Gastrocnemius medialis (tissue), 4 donors: ENCODE results near the gene CILP2.

Experiments used
- POLR2A ChIP-seq, 2 donors: fragments of 450-650 bp; IDR thresholded peaks; one replicate each; pipeline ENCODE4 v1.6.1; 2017; ENCODE audit warnings: antibody characterized with exemption in 2 of 2, mild to moderate bottlenecking in 2 of 2, moderate library complexity in 2 of 2
- TF ChIP-seq, protein P1 (sequence below), 5 experiments: fragments of 450-650 bp in 3 of 5; fragments of 200-600 bp in 2 of 5; sonication (generic) in 2 of 5; IDR thresholded peaks in 4 of 5; conservative IDR thresholded peaks in 1 of 5; 1 replicate in 4 of 5; 2 replicates in 1 of 5; pipeline ENCODE4 v1.5.1; 2016 to 2019; ENCODE audit warnings: antibody characterized with exemption in 5 of 5, mild to moderate bottlenecking in 3 of 5, moderate library complexity in 3 of 5

DNA sequence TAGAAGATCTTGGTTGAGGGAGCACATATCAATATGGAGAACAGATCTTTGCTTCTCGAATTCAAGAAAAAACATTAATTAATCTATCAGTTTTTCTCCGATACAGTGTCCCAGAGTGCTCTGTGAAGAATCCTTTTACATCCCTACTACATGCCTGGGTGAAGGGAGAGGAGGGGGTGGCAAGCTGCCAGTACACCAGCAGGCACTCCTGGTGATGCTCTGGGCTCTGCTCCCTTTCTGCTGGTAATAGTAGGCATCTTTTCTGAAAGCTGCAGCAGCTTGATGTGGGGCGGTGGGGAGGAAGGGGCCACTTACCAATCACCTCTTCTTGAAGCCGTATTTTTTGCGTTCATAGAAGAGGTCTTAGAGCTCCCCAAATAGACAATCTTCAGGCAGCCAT is 49.7 kb downstream of the CILP2 start:
- TF ChIP-seq, protein P1, sequence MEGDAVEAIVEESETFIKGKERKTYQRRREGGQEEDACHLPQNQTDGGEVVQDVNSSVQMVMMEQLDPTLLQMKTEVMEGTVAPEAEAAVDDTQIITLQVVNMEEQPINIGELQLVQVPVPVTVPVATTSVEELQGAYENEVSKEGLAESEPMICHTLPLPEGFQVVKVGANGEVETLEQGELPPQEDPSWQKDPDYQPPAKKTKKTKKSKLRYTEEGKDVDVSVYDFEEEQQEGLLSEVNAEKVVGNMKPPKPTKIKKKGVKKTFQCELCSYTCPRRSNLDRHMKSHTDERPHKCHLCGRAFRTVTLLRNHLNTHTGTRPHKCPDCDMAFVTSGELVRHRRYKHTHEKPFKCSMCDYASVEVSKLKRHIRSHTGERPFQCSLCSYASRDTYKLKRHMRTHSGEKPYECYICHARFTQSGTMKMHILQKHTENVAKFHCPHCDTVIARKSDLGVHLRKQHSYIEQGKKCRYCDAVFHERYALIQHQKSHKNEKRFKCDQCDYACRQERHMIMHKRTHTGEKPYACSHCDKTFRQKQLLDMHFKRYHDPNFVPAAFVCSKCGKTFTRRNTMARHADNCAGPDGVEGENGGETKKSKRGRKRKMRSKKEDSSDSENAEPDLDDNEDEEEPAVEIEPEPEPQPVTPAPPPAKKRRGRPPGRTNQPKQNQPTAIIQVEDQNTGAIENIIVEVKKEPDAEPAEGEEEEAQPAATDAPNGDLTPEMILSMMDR (IDR thresholded peaks at IDR 0.05 in 4 of 5, conservative IDR thresholded peaks at IDR 0.05 in 1 of 5) = no peak
- no peak for TF ChIP-seq POLR2A (IDR thresholded peaks at IDR 0.05)
